ENCODE data around the gene ASB4.
"Not testable (repeated sequence)": the region's sequence is repeated elsewhere in the genome, so short reads cannot be mapped to it uniquely, and the experiment has no call there.

Gene ASB4

DNA sequence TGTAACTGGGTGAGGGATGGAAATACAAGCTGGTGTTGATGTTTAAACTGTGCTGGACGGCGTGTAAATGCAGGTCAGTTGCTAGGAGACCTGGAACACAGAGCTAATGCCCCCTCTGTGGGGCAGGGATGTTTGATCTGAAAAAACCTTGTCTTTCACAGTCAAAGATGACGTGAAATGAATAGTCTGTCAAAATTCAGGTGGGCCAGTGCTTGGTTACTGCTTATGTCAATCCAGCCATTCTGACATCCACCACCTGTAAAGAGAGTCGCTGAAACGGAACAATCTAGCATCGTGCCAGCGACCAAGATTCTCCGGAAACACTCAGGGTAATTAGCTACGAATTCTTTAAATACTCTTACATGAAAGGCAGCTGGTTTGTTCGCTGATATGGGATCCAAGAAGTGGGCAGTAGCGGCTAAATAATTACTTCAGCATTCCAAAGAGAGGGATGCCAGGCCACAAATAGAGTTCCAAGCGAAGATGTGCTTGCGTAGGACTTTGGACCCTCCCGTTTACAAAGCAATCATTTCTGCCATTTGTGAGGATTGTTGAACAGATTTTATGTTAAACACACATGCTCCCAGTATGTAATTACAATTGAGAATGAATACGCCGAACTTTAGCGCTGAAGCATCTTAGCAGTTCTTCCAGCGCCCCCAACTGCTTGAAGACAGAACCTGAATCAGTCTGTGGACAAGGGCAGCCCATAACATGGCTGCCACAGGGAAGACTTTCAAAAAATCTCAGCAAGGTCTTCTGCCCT, 7.3 kb upstream of the ASB4 start:
- DNase-seq (ENCODE audit: insufficient read length, low spot score) (no peak), FAIRE-seq (no peak)

GRCh38 chr7:95479992-95480624, 5.6 kb upstream of the ASB4 start:
- FAIRE-seq, result no peak
- no peak for DNase-seq (ENCODE audit: insufficient read length, low spot score)

DNA sequence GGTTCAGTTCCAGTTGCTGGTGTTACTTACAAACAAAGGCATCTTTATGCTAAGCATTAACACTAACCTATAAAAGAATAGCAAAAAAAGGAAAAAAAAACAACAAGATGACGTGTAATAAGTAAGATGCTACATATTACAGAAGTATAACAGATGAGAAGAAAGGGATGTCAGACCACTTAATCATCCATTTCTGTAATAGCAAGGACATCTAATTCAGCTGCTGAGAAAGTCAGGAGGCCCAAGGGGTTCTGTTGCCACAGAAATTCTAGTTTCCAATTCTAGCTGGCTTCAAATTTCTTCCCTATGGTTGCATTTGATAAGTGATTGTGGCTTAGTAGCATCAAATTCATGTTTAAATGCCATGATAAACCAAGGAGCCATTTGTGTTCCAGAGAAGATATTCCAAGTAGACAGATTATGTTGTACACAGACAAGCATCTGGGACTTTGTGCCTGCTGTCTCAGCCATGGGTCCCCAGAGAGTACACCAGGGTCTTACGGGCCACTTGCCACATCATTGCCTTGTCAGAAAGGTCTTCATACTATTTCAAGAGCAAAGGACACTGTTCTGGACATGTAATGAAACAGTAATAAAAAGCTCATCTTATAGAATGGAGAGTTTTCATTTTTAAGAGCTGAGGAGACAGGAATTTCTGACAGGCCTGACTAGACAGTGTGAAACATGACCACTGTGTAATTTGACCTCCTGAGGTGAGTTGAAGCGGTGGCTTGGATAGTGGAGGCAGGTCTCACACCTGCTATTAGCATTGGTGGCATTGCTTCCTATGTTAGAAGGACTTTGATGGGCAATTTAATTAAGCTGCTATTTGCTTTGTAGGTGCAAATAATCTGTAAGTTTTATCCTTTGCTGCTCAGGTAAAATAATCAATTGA, 4.2 kb upstream of the ASB4 start:
- no peak for DNase-seq (ENCODE audit: insufficient read length, low spot score)
- FAIRE-seq, result no peak

- FAIRE-seq (no peak), DNase-seq (ENCODE audit: insufficient read length, low spot score) (no peak)
Observed at GRCh38 chr7:95482424-95482823, 3.3 kb upstream of the ASB4 start.

- no peak for FAIRE-seq
Observed at GRCh38 chr7:95490231-95490762, 4.6 kb downstream of the ASB4 start.

DNA sequence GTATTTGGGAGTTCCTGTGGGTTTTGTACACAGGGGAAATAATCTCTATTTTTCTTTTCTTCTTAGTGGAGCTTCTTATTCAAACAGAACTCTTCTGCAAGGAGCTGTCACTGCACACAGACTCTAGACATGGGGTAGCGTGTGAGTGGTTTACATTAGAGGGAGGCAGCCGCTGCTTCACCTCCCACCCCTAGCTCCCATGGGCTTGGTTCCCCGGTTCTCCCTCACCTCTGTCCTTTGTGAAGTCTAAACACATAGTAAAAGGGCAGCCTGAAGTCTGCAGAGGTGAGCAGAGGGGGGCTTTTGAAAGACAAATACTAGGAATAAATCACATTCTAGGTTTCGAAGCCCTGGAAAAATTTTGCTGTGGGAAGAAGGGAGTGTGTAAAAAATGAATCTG, 5.5 kb downstream of the ASB4 start:
- DNase-seq (ENCODE audit: insufficient read length, low spot score) (no peak), FAIRE-seq (no peak)

More at GRCh38 chr7:95490231-95490762, 4.6 kb downstream of the ASB4 start:
- no peak for DNase-seq (ENCODE audit: insufficient read length, low spot score)

GRCh38 chr7:95491634-95492314, 6.0 kb downstream of the ASB4 start:
- FAIRE-seq, result no peak
- DNase-seq (ENCODE audit: insufficient read length, low spot score), result no peak

- DNase-seq (ENCODE audit: insufficient read length, low spot score), result no peak
- no peak for FAIRE-seq
Observed at GRCh38 chr7:95493247-95493646, 7.5 kb downstream of the ASB4 start.

DNA sequence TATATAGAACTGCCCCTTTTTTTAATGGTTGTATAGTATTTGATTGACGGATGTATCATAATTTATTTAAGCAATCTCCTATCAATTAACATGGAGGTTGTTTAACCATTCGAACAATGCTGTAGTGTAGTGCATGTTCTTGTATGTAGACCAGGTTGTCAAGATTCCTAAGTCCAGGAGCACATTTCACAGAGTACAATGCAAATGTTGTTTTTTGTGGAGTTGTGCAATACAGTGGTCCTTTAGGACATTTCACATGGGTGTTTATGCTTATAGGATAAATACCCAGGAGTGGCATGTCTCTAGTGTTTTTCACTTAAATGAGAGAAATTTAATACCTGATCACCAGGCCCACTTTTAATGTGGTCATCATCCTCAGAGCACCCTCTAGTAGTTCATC, 8.1 kb downstream of the ASB4 start:
- FAIRE-seq (no peak), DNase-seq (ENCODE audit: insufficient read length, low spot score) (no peak)

- DNase-seq (ENCODE audit: insufficient read length, low spot score) (peak; percentile 1), FAIRE-seq (no peak)
Observed at GRCh38 chr7:95501261-95501832, 15.6 kb downstream of the ASB4 start.

- DNase-seq (ENCODE audit: insufficient read length, low spot score) (no peak), FAIRE-seq (no peak)
Observed at GRCh38 chr7:95502403-95502802, 16.7 kb downstream of the ASB4 start.

DNA sequence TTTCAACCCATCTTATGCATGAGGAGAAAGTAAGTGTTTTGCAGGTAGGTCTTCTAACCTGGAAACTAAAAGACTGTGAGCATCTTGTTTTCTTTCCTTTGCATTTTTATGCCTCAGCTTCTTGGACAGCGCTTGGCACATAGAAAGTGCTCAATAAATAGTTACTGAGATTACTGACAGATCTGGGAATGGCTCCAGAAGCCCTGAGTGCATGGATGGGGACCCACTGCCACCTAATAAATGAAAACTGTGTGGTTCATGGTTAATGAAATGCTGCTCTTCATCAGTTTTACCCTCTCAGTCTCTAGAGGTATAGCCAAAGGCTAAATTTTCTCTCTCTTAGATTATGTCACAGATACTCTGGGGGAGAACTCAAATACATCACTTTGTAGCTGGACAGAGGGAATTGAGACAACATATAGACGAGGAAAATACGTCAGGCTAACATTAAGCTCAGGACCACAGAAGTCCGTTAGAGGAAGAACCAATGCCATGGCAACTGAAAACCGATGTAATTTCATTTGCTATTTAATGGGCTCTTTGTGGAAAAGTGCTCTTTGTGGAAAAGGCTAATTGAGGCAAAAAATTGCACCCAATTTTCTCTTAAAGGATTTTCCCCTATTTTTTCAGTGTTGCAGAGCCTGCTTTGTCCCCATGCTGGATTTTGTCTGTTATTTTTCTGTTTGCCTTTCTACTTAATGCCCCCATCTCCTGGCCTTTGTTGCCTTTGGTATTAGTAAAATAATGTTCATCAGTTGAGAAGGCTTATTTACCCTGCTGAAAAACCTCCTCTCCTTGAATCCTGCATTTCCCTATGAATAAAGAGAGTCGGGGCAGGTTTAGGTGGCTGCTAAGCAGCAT, 17.8 kb downstream of the ASB4 start:
- no peak for FAIRE-seq
- no peak for DNase-seq (ENCODE audit: insufficient read length, low spot score)

DNA sequence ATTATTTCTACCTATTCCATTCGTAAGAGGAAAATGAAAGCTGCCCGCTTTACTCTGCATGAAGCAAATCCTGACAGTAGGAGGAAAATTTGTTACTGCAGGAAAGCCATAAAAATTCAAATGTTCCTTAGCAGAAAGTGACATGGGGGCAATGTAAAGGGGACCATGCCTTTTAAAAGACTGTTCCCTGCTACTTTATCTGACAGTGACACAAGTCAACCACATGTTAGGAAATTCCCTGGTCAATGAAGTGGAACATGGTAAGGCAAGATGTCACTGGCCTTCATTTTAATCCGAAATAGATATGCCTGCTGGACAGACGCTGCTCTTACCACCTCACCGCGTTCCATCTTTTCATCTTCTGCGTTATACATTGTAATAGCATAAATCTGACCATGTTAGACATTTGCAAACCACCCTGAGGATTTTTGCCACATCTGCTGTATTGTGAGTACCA, 18.4 kb downstream of the ASB4 start:
- FAIRE-seq; DNase-seq (ENCODE audit: insufficient read length, low spot score): not testable (repeated sequence)

GRCh38 chr7:95508780-95509179, 23.0 kb downstream of the ASB4 start:
- DNase-seq (ENCODE audit: insufficient read length, low spot score), result no peak
- FAIRE-seq, result no peak

DNA sequence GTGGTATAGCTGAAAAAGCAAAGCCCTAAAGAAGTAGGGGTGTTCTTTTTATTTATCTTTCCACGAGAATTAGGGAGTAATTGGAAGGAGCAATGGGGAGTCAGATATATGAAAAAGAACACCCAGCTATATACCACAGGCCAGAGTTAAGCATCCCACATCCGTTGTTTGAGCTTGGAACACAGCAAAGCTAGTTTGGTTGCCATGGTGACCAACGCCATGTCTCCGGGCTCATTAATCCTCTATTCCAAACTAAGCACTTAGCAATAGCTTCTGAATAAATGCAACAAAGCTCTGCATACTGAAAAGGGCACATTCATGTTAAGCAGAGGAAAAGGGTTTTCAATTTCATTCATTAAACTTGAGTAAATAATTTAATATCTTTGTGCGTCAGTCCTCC, 23.5 kb downstream of the ASB4 start:
- FAIRE-seq, result no peak
- DNase-seq (ENCODE audit: insufficient read length, low spot score), result no peak

GRCh38 chr7:95511716-95512260, 26.0 kb downstream of the ASB4 start:
- DNase-seq (ENCODE audit: insufficient read length, low spot score) (peak; percentile 20), FAIRE-seq (no peak)

- DNase-seq (ENCODE audit: insufficient read length, low spot score) (no peak), FAIRE-seq (no peak)
Observed at GRCh38 chr7:95517458-95517857, 31.7 kb downstream of the ASB4 start.

- DNase-seq (ENCODE audit: insufficient read length, low spot score) (no peak), FAIRE-seq (no peak)
Observed at GRCh38 chr7:95517870-95518269, 32.1 kb downstream of the ASB4 start.

- no peak for FAIRE-seq
Observed at GRCh38 chr7:95520136-95520535, 34.4 kb downstream of the ASB4 start.

More at GRCh38 chr7:95520136-95520535, 34.4 kb downstream of the ASB4 start:
- no peak for DNase-seq (ENCODE audit: insufficient read length, low spot score)
